HuH-7 (cell line): Measurements from ENCODE around the gene POLR1A.
"Not testable (repeated sequence)": the region's sequence is repeated elsewhere in the genome, so short reads cannot be mapped to it uniquely, and the experiment has no call there.

Experiments
- DNase-seq: peaks from one replicate; pipeline ENCODE4 v3.0.0; 2011; ENCODE audit warnings: low spot score

Gene POLR1A

GRCh38 chr2:85998071-85998991 is 107.4 kb downstream of the POLR1A start:
- DNase-seq = no peak

GRCh38 chr2:85997017-85997970 is 108.4 kb downstream of the POLR1A start:
- no peak for DNase-seq

GRCh38 chr2:85996591-85996990 is 109.1 kb downstream of the POLR1A start:
- DNase-seq = no peak

GRCh38 chr2:85995648-85996529 is 109.8 kb downstream of the POLR1A start:
- no peak for DNase-seq

- DNase-seq = no peak
These were observed 110.6 kb downstream of the POLR1A start for GRCh38 chr2:85994897-85995647.

GRCh38 chr2:85994421-85994777 is 111.3 kb downstream of the POLR1A start:
- no peak for DNase-seq

- DNase-seq = no peak
These were observed 113.1 kb downstream of the POLR1A start for GRCh38 chr2:85992611-85993010.

- not testable (repeated sequence) for DNase-seq
These were observed 113.6 kb downstream of the POLR1A start for GRCh38 chr2:85992053-85992452.

- no peak for DNase-seq
These were observed 115.6 kb downstream of the POLR1A start for GRCh38 chr2:85990084-85990483.

GRCh38 chr2:85989288-85989865 is 116.3 kb downstream of the POLR1A start:
- DNase-seq = no peak

GRCh38 chr2:85988914-85989270 is 116.8 kb downstream of the POLR1A start:
- no peak for DNase-seq

GRCh38 chr2:85988175-85988913 is 117.3 kb downstream of the POLR1A start:
- no peak for DNase-seq

- no peak for DNase-seq
These were observed 118.2 kb downstream of the POLR1A start for GRCh38 chr2:85987266-85988174.

- no peak for DNase-seq
These were observed 119.6 kb downstream of the POLR1A start for GRCh38 chr2:85986121-85986520.

GRCh38 chr2:85984788-85985187 is 120.9 kb downstream of the POLR1A start:
- no peak for DNase-seq

- no peak for DNase-seq
These were observed 121.9 kb downstream of the POLR1A start for GRCh38 chr2:85983766-85984165.

- no peak for DNase-seq
These were observed 124.0 kb downstream of the POLR1A start for GRCh38 chr2:85981579-85982247.
